Measurements from ENCODE around the gene ALPL. TPM values are rescaled to one million over a fixed set of nuclear protein-coding genes. Genes with fewer than 3 reads are reported as not detected.

ALPL gene
- total RNA-seq, 4 donors from 2014 or later, result 2.8 to 6.4 (median 4.4) TPM

- Histone ChIP-seq H3K36me3 (no peaks in the 10 kb centered on the region), H3K4me3 (no peak overlapping the region), H3K27me3 (no peaks in the 10 kb centered on the region), H3K4me1 (no peaks in the 10 kb centered on the region), H3K27ac (no peak overlapping the region), H3K9me3 (no peaks in the 10 kb centered on the region)
- TF ChIP-seq POLR2A (IDR thresholded peaks at IDR 0.05), result no peak
- TF ChIP-seq, protein P1, sequence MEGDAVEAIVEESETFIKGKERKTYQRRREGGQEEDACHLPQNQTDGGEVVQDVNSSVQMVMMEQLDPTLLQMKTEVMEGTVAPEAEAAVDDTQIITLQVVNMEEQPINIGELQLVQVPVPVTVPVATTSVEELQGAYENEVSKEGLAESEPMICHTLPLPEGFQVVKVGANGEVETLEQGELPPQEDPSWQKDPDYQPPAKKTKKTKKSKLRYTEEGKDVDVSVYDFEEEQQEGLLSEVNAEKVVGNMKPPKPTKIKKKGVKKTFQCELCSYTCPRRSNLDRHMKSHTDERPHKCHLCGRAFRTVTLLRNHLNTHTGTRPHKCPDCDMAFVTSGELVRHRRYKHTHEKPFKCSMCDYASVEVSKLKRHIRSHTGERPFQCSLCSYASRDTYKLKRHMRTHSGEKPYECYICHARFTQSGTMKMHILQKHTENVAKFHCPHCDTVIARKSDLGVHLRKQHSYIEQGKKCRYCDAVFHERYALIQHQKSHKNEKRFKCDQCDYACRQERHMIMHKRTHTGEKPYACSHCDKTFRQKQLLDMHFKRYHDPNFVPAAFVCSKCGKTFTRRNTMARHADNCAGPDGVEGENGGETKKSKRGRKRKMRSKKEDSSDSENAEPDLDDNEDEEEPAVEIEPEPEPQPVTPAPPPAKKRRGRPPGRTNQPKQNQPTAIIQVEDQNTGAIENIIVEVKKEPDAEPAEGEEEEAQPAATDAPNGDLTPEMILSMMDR (IDR thresholded peaks at IDR 0.05), result no peak
- intact Hi-C loops (cut with DNase I; ENCODE audit: low total_unique reads), result no loop called here
- DNase-seq, result no peak
Observed at GRCh38 chr1:21570528-21570875, 61.3 kb downstream of the ALPL start.

DNA sequence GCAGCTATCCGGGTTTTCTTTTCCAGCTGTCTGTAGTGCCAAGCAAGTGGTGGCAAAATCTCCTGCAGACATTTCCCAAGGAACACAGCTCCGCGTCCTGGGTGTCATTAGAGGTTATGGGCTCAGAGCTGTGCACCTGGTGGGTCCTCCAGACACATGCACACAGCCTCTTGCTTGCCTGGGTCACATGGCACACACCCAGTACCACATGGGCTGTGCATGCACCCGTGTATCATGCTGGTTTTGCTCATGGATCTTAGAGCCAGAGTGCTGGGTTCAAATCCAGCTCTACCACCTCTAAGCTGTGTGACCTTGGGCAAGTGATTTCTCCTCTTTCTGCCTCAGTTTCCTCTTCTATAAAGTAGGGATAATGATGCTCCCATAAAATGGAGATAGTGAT is 61.7 kb downstream of the ALPL start:
- Histone ChIP-seq H3K27ac (no peak overlapping the region), H3K27me3 (no peaks in the 10 kb centered on the region), H3K36me3 (no peaks in the 10 kb centered on the region), H3K9me3 (no peaks in the 10 kb centered on the region), H3K4me3 (no peak overlapping the region), H3K4me1 (no peaks in the 10 kb centered on the region)
- intact Hi-C loops (cut with DNase I; ENCODE audit: low total_unique reads), result no loop called here
- no peak for DNase-seq
- TF ChIP-seq POLR2A (IDR thresholded peaks at IDR 0.05), result no peak
- TF ChIP-seq, protein P1 (IDR thresholded peaks at IDR 0.05), result no peak

- Histone ChIP-seq H3K4me1 (no peaks in the 10 kb centered on the region), H3K9me3 (no peaks in the 10 kb centered on the region), H3K4me3 (no peak overlapping the region), H3K27ac (no peak overlapping the region), H3K27me3 (no peaks in the 10 kb centered on the region), H3K36me3 (no peaks in the 10 kb centered on the region)
- intact Hi-C loops (cut with DNase I; ENCODE audit: low total_unique reads), result no loop called here
- no peak for DNase-seq
- TF ChIP-seq POLR2A (IDR thresholded peaks at IDR 0.05), result no peak
- TF ChIP-seq, protein P1 (IDR thresholded peaks at IDR 0.05), result no peak
Observed at GRCh38 chr1:21572221-21572620, 63.0 kb downstream of the ALPL start.

GRCh38 chr1:21572735-21573277 is 63.6 kb downstream of the ALPL start:
- no peak overlapping the region for H3K27ac ChIP-seq
- H3K4me1 ChIP-seq, result no peaks in the 10 kb centered on the region

DNA sequence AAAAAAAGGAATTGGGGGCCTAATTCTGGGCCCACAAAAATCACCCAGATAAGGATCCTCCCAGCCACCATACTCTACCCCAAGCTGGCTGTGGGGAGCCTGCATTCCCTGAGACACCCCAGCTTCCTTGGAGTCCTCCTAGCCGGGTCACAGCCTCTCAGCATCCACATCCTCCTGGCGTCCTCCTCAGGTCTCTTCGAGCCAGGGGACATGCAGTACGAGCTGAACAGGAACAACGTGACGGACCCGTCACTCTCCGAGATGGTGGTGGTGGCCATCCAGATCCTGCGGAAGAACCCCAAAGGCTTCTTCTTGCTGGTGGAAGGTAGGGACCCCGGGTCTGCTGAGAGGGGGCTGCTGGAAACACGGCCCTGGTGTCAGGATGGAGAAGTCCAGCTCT is 64.3 kb downstream of the ALPL start:
- H3K4me3 ChIP-seq, result no peak overlapping the region
- no peak overlapping the region for H3K27ac ChIP-seq
- no peaks in the 10 kb centered on the region for H3K9me3 ChIP-seq
- H3K36me3 ChIP-seq, result no peaks in the 10 kb centered on the region
- H3K4me1 ChIP-seq, result no peaks in the 10 kb centered on the region
- H3K27me3 ChIP-seq, result no peaks in the 10 kb centered on the region
- DNase-seq, result no peak
- intact Hi-C loops (cut with DNase I; ENCODE audit: low total_unique reads), result no loop called here
- TF ChIP-seq, protein P1 (IDR thresholded peaks at IDR 0.05), result no peak
- no peak for TF ChIP-seq POLR2A (IDR thresholded peaks at IDR 0.05)

More at GRCh38 chr1:21572735-21573277, 63.6 kb downstream of the ALPL start:
- Histone ChIP-seq H3K4me3 (no peak overlapping the region), H3K36me3 (no peaks in the 10 kb centered on the region), H3K9me3 (no peaks in the 10 kb centered on the region), H3K27me3 (no peaks in the 10 kb centered on the region)
- intact Hi-C loops (cut with DNase I; ENCODE audit: low total_unique reads), result no loop called here
- TF ChIP-seq POLR2A (IDR thresholded peaks at IDR 0.05), result no peak
- TF ChIP-seq, protein P1 (IDR thresholded peaks at IDR 0.05), result no peak
- no peak for DNase-seq

Measured in uterus (tissue), 4 donors.